ENCODE data around the gene SPIN2B. TPM values are rescaled to one million over a fixed set of nuclear protein-coding genes. Genes with fewer than 3 reads are reported as not detected.
"Not testable (repeated sequence)": the region's sequence is repeated elsewhere in the genome, so short reads cannot be mapped to it uniquely, and the experiment has no call there.

Gene SPIN2B
- total RNA-seq (1 to 10 TPM; 3.1 to 6.6 (median 3.9) TPM), polyA plus RNA-seq (1 to 10 TPM; 5.8 to 8.7 TPM)

DNA sequence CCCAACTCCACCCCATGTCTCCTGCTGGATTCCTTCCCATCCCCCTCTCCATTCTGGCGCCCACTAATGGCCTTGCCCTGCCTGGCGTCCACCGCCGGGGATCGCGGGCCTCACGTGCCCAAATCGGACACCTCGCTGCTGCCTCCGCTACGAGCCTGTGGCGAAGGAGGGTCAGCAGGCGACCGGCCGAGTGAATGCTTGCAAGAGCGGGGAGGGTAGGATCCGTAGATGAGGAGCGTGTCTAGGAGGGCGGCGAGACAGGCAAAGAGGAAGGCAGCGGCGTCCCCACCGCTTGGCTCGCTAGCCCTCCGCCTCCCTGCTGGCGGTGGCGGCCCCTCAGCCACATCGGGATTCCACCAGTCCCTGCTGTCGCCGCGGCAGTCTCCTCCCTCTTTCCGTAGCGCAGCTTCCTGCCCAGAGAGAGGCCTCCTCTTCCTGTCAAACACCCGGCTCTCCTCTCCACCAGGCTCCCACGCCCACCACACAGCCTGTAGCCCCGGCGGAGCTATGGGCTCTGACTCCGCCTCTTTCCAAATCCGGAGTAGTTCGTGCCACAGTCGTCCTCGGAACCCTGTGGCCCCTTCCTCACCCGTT, at the start of gene SPIN2B:
SPIN2B (minus strand) TSS at position 387 of the 594 bp plus-strand sequence.
- WGBS, 2 donors, result 0 to 23% methylated on average over 42 to 43 of the region's 43 CpGs
- no peaks in the 10 kb centered on the region for H3K27me3 ChIP-seq
- FAIRE-seq, result no peak
- peak; percentile 97 to 99 (median 99) for ATAC-seq
- H3K4me3 ChIP-seq, result peak within 1 kb of the TSS; percentile 38 to 57 (median 44)
- no peak for TF ChIP-seq CTCF (IDR thresholded peaks at IDR 0.05)
- DNase-seq, result peak; percentile 59 to 87 (median 74)
- no peaks in the 10 kb centered on the region for H3K36me3 ChIP-seq
- no peaks in the 10 kb centered on the region for H3K9me3 ChIP-seq
- H3K27ac ChIP-seq, result peak within 1 kb of the TSS in 3 of 4 donors; percentile 46 to 68 (median 56)
- intact Hi-C loops (cut with DNase I), result no loop called here
- no peaks in the 10 kb centered on the region for H3K4me1 ChIP-seq

DNA sequence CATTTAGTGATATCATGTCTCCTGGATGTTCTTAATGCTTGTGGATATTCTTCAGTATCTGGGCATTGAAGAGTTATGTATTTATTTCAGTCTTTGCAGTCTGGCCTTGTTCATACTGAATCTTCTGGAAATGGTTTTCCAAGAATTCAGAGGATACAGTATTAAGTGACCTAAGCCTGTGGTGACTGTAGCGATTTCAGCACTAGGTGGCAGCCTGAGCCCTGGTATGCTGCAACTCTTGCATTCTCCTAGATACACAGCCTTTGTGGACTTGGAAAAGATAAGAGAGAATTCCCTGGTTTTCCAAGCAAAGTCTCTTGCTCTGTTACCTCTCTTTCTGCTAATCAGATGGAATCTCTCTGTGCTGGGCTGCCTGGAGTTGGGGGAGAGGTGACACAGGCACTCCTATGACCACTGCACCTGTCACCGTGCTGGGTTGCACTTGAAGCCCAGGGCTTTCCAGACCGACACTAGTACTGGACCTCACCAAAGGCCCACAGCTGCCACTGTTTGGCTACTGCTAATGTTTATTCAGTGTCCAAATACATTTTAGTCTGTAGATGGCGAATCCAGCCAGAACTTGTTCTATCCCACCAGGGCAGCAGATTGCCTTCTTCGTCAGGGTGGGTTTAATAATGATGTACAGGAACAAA, 35.2 kb upstream of the SPIN2B start:
- no peaks in the 10 kb centered on the region for H3K9me3 ChIP-seq
- H3K4me3 ChIP-seq, result no peak overlapping the region
- H3K27me3 ChIP-seq, result no peaks in the 10 kb centered on the region
- no peak for FAIRE-seq
- DNase-seq, result peak in 1 of 6 donors; percentile 26
- peak in 3 of 4 donors; percentile 77 to 84 (median 81) for ATAC-seq
- H3K27ac ChIP-seq, result no peak overlapping the region
- H3K4me1 ChIP-seq, result no peaks in the 10 kb centered on the region
- 63 to 69% methylated on average over 5 of the region's 5 CpGs for WGBS, 2 donors
- no peak for TF ChIP-seq CTCF (IDR thresholded peaks at IDR 0.05)
- intact Hi-C loops (cut with DNase I), result no loop called here
- H3K36me3 ChIP-seq, result no peaks in the 10 kb centered on the region

DNA sequence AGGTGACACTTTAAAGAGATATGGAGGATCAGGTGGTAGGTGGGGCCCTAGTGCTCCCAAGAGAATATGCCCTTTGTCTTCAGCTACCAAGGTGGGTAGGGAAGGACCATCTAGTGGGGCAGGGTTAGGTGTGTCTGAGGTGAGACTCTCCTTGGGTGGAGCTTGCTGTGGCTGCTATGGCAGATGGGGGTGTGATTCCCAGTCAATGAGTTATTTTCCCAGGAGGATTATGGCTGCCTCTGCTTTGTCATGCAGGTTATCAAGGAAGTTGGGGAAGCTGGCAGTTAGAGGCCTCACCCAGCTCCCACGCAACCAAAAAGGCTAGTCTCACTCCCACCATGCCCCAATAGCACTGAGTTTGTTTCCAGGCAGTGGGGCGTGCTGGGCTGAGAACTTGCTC, 33.8 kb upstream of the SPIN2B start:
- no peaks in the 10 kb centered on the region for H3K27me3 ChIP-seq
- H3K27ac ChIP-seq, result no peak overlapping the region
- H3K4me3 ChIP-seq, result no peak overlapping the region
- intact Hi-C loops (cut with DNase I), result no loop called here
- no peaks in the 10 kb centered on the region for H3K36me3 ChIP-seq
- no peak for FAIRE-seq
- 78 to 92% methylated on average over 2 of the region's 2 CpGs for WGBS, 2 donors
- no peak for ATAC-seq
- DNase-seq, result no peak
- H3K4me1 ChIP-seq, result no peaks in the 10 kb centered on the region
- no peaks in the 10 kb centered on the region for H3K9me3 ChIP-seq
- no peak for TF ChIP-seq CTCF (IDR thresholded peaks at IDR 0.05)

GRCh38 chrX:57152222-57152621, 30.9 kb upstream of the SPIN2B start:
- 72 to 93% methylated on average over 8 of the region's 8 CpGs for WGBS, 2 donors
- FAIRE-seq; H3K4me3 ChIP-seq; ATAC-seq; H3K36me3 ChIP-seq; H3K27ac ChIP-seq; H3K27me3 ChIP-seq; H3K9me3 ChIP-seq; DNase-seq; H3K4me1 ChIP-seq; intact Hi-C loops (cut with DNase I): not testable (repeated sequence)

DNA sequence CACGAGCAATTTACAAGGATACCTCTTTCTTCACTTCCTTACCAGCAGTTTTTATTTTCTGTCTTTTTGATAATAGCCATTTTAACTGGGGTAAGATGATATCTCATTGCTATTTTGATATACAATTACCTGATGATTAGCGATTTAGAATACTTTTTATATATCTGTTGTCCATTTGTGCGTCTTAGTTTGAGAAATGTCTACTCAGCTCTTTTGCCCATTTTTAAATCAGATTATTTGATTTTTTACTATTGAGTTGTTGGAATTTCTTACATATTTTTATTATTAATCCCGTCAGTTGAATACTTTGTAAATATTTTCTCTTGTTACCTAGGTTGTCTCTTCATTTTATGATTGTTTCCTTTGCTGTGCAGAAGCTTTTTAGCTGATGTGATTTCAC, 17.3 kb upstream of the SPIN2B start:
- Histone ChIP-seq H3K9me3 (no peaks in the 10 kb centered on the region), H3K27ac (no peak overlapping the region), H3K36me3 (no peaks in the 10 kb centered on the region), H3K27me3 (peaks cover 0 to 5% (median 0%) of the 10 kb centered on the region in 4 donors), H3K4me1 (no peaks in the 10 kb centered on the region), H3K4me3 (no peak overlapping the region)
- no peak for FAIRE-seq
- intact Hi-C loops (cut with DNase I), result no loop called here
- ATAC-seq, result no peak
- no peak for TF ChIP-seq CTCF (IDR thresholded peaks at IDR 0.05)
- DNase-seq, result no peak
- WGBS, 2 donors, result 64 to 93% methylated on average over 4 of the region's 4 CpGs
